ENCODE data around the gene PGLYRP4.

Gene PGLYRP4

GRCh38 chr1:153394391-153394790 lies 45.8 kb upstream of the PGLYRP4 start:
- H3K27ac ChIP-seq, result no peak overlapping the region
- no peak for TF ChIP-seq CTCF (conservative IDR thresholded peaks at IDR 0.05)

GRCh38 chr1:153393926-153394325 lies 45.3 kb upstream of the PGLYRP4 start:
- H3K27ac ChIP-seq, result no peak overlapping the region
- no peak for TF ChIP-seq CTCF (conservative IDR thresholded peaks at IDR 0.05)

- TF ChIP-seq CTCF (conservative IDR thresholded peaks at IDR 0.05), result no peak
- H3K27ac ChIP-seq, result no peak overlapping the region
Observed at GRCh38 chr1:153392822-153393221, 44.2 kb upstream of the PGLYRP4 start.

GRCh38 chr1:153392258-153392657 lies 43.6 kb upstream of the PGLYRP4 start:
- no peak overlapping the region for H3K27ac ChIP-seq
- TF ChIP-seq CTCF (conservative IDR thresholded peaks at IDR 0.05), result no peak

GRCh38 chr1:153390938-153391710 lies 42.5 kb upstream of the PGLYRP4 start, which contains the start of gene S100A8:
S100A8 (minus strand) TSS chr1:153391073; CDS start chr1:153390535, 538 bp downstream.
- no peak for TF ChIP-seq CTCF (conservative IDR thresholded peaks at IDR 0.05)
- no peak within 1 kb of the TSS for H3K27ac ChIP-seq

GRCh38 chr1:153389973-153390879 lies 41.6 kb upstream of the PGLYRP4 start:
- H3K27ac ChIP-seq, result no peak overlapping the region
- no peak for TF ChIP-seq CTCF (conservative IDR thresholded peaks at IDR 0.05)

- no peak overlapping the region for H3K27ac ChIP-seq
Observed at GRCh38 chr1:153389401-153389800, 40.8 kb upstream of the PGLYRP4 start.

More at GRCh38 chr1:153389401-153389800, 40.8 kb upstream of the PGLYRP4 start:
- no peak for TF ChIP-seq CTCF (conservative IDR thresholded peaks at IDR 0.05)

Measured in VCaP (cell line).